Hindlimb muscle (tissue), 1 donor: Measurements from ENCODE around the gene PSORS1C2. TPM values are rescaled to one million over a fixed set of nuclear protein-coding genes. Genes with fewer than 3 reads are reported as not detected.
A peak's percentile ranks its signal among the peaks of the same experiment; 100 is the strongest.

Experiments used
- DNase-seq: peaks from one replicate; pipeline ENCODE4 v3.0.0-alpha.2; 2013
- polyA plus RNA-seq: library from polyadenylated mRNA; unstranded; fragments of 120-200 nt; gene quantifications from one replicate; pipeline ENCODE4 v1.2.1, GENCODE V29; 2013; ENCODE audit not compliant: insufficient read length

The PSORS1C2 gene
- polyA plus RNA-seq, 1 donor, result not detected

GRCh38 chr6:31135710-31136109, 3.2 kb downstream of the PSORS1C2 start:
- DNase-seq, result no peak

GRCh38 chr6:31132806-31133205, 6.1 kb downstream of the PSORS1C2 start:
- DNase-seq, result no peak

GRCh38 chr6:31131595-31131994, 7.3 kb downstream of the PSORS1C2 start:
- no peak for DNase-seq

GRCh38 chr6:31130751-31131150, 8.1 kb downstream of the PSORS1C2 start:
- DNase-seq, result no peak

GRCh38 chr6:31129130-31129529, 9.7 kb downstream of the PSORS1C2 start:
- DNase-seq, result no peak

GRCh38 chr6:31128093-31128676, 10.7 kb downstream of the PSORS1C2 start:
- no peak for DNase-seq

GRCh38 chr6:31126396-31127175, 12.3 kb downstream of the PSORS1C2 start:
- DNase-seq, result no peak

- no peak for DNase-seq
Observed at GRCh38 chr6:31125586-31126363, 13.1 kb downstream of the PSORS1C2 start.

GRCh38 chr6:31125162-31125561, 13.7 kb downstream of the PSORS1C2 start:
- DNase-seq, result peak; percentile 63

- peak; percentile 63 for DNase-seq
Observed at GRCh38 chr6:31122791-31123706, 15.8 kb downstream of the PSORS1C2 start.

GRCh38 chr6:31121131-31121790, 17.6 kb downstream of the PSORS1C2 start:
- DNase-seq, result no peak

GRCh38 chr6:31120151-31120915, 18.5 kb downstream of the PSORS1C2 start, which contains the start of gene CDSN:
CDSN (minus strand) TSS chr6:31120446; CDS start chr6:31120419, 27 bp downstream.
- no peak for DNase-seq

- DNase-seq, result no peak
Observed at GRCh38 chr6:31118178-31118577, 20.7 kb downstream of the PSORS1C2 start.

- no peak for DNase-seq
Observed at GRCh38 chr6:31116661-31117385, 22.0 kb downstream of the PSORS1C2 start.

- no peak for DNase-seq
Observed at GRCh38 chr6:31115941-31116560, 22.8 kb downstream of the PSORS1C2 start.

GRCh38 chr6:31114970-31115849, 23.7 kb downstream of the PSORS1C2 start:
- DNase-seq, result no peak

- peak; percentile 81 for DNase-seq
Observed at GRCh38 chr6:31114541-31114878, 24.4 kb downstream of the PSORS1C2 start, which contains the start of gene PSORS1C1. PSORS1C1 (plus strand) TSS chr6:31114800; CDS start chr6:31129633, 14,833 bp downstream.

GRCh38 chr6:31113861-31114540, 24.9 kb downstream of the PSORS1C2 start:
- DNase-seq, result no peak
